Karpas-422 (cell line): Measurements from ENCODE around the gene WIPF3. TPM values are rescaled to one million over a fixed set of nuclear protein-coding genes. Genes with fewer than 3 reads are reported as not detected.

ENCODE experiments used
- DNase-seq: peaks from one replicate; pipeline ENCODE4 v3.0.0-alpha.2; 2015
- H2AFZ ChIP-seq: fragments of 200-600 bp; sonication (generic); 2 replicates; pipeline ENCODE4 v1.6.1; 2014; ENCODE audit warnings: antibody characterized with exemption, low read length, mixed read lengths
- H3K27ac ChIP-seq: fragments of 200-600 bp; sonication (generic); 2 replicates; pipeline ENCODE4 v1.5.1; 2014; ENCODE audit warnings: mild to moderate bottlenecking, low read length, moderate library complexity
- H3K27me3 ChIP-seq: fragments of 200-600 bp; sonication (generic); 2 replicates; pipeline ENCODE4 v1.6.1; 2014; ENCODE audit warnings: low read length, mixed read lengths
- H3K36me3 ChIP-seq: fragments of 200-600 bp; sonication (generic); 2 replicates; pipeline ENCODE4 v1.6.1; 2014; ENCODE audit warnings: low read length, mixed read lengths; ENCODE audit not compliant: insufficient read depth
- H3K4me1 ChIP-seq: fragments of 200-600 bp; sonication (generic); 2 replicates; pipeline ENCODE4 v1.6.1; 2014; ENCODE audit warnings: mild to moderate bottlenecking, low read length, mixed read lengths
- H3K4me2 ChIP-seq: fragments of 200-600 bp; sonication (generic); 2 replicates; pipeline ENCODE4 v1.6.1; 2014; ENCODE audit warnings: low read length, low read depth, mild to moderate bottlenecking; ENCODE audit not compliant: poor library complexity, severe bottlenecking
- H3K4me3 ChIP-seq: fragments of 200-600 bp; sonication (generic); 2 replicates; pipeline ENCODE4 v1.5.1; 2014; ENCODE audit warnings: mild to moderate bottlenecking, antibody characterized with exemption, low read length, mixed read lengths
- H3K79me2 ChIP-seq: fragments of 200-600 bp; sonication (generic); 2 replicates; pipeline ENCODE4 v1.6.1; 2014; ENCODE audit warnings: mild to moderate bottlenecking, low read length, mixed read lengths
- H3K9ac ChIP-seq: fragments of 200-600 bp; sonication (generic); 2 replicates; pipeline ENCODE4 v1.6.0; 2014; ENCODE audit warnings: low read length
- H3K9me2 ChIP-seq: fragments of 200-600 bp; sonication (generic), shearing (Covaris generic); replicated peaks from 2 replicates; pipeline ENCODE4 v1.6.0; 2014; ENCODE audit warnings: mild to moderate bottlenecking, low read length, moderate library complexity; ENCODE audit not compliant: insufficient read depth
- H3K9me3 ChIP-seq: fragments of 300-700, 200-600 bp; sonication (generic); 2 replicates; pipeline ENCODE4 v1.6.1; 2014; ENCODE audit warnings: low read length, mixed read lengths
- H4K20me1 ChIP-seq: fragments of 200-600 bp; sonication (generic); 2 replicates; pipeline ENCODE4 v1.6.1; 2014; ENCODE audit warnings: mild to moderate bottlenecking, antibody characterized with exemption, low read length, low read depth; ENCODE audit not compliant: insufficient read depth
- total RNA-seq: library from RNA; depleted of rRNA; stranded (reverse); fragments of >200 nt; shearing (Covaris generic); gene quantifications from 2 replicates; pipeline ENCODE4 v1.2.3, GENCODE V29; 2014; ENCODE audit warnings: low replicate concordance

Gene WIPF3
- total RNA-seq, 1 experiment from 2014 or later, result not detected

DNA sequence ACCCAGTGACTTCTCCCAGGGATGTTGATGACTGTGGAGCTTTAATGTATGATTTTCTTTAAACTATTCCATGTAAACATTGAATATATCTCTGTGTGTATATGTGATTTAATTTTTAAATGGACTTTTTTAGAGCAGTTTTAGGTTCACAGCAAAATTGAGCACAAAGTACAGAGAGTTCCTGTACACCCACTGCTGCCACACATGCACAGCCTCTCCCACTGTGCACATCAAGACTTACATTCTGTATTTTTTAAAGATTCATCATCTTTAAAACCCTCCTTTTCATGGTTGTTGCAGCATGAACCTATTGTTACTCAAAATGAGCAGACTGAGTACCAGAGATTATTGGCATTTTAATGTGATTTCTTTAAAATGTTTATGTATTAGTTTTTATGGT is 51.3 kb downstream of the WIPF3 start:
- H2AFZ ChIP-seq, result no peak overlapping the region
- no peak for DNase-seq
- no peak overlapping the region for H3K4me2 ChIP-seq
- no peaks in the 10 kb centered on the region for H3K79me2 ChIP-seq
- H3K9me3 ChIP-seq, result no peaks in the 10 kb centered on the region
- H4K20me1 ChIP-seq, result no peaks in the 10 kb centered on the region
- no peak overlapping the region for H3K9ac ChIP-seq
- no peak overlapping the region for H3K4me3 ChIP-seq
- H3K4me1 ChIP-seq, result peaks cover 20% of the 10 kb centered on the region
- no peaks in the 10 kb centered on the region for H3K27me3 ChIP-seq
- no peaks in the 10 kb centered on the region for H3K36me3 ChIP-seq
- no peak overlapping the region for H3K27ac ChIP-seq
- no peaks in the 10 kb centered on the region for H3K9me2 ChIP-seq

DNA sequence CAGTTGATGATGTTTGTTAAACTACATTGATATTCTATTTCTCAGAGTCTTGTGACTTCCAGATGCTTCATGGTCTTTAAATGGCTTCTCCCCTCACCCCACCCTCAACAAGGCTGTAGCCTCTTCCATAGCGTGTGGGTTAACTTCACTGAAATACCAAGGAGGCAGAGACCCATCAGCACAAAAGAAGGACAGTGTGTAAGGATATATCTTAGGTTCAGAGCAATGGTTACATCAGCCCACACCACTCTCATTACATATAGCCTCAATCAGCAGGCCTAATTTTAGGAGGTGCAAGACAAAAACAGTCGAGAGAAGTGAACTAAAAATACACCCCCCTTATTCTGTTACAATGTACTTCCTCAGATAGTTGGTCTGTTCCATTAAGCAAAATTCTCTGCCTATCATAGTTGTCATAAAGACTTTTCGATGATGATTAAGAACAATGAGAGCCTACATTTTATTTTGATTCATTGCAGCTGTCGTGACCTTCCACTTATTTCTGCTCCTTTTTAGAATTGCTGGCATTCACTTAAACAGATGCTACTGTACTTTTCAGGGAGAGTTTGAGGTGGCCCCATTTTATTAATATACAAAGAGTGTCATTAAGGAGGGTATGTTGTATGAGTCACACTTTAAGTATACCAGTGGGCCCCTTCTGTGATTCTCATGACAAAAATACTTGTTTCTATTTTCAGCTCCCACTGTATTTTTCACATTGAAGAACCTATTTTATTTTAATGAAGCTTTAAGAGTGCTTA is 52.1 kb downstream of the WIPF3 start:
- Histone ChIP-seq H3K27ac (no peak overlapping the region; the same call in 1 of the 2 replicates), H3K9me2 (no peaks in the 10 kb centered on the region), H3K79me2 (no peaks in the 10 kb centered on the region), H2AFZ (no peak overlapping the region), H3K9me3 (no peaks in the 10 kb centered on the region), H3K9ac (no peak overlapping the region), H3K36me3 (no peaks in the 10 kb centered on the region), H3K4me3 (no peak overlapping the region), H3K4me1 (peaks cover 20% of the 10 kb centered on the region), H3K4me2 (peak overlapping the region; percentile 19), H3K27me3 (no peaks in the 10 kb centered on the region), H4K20me1 (no peaks in the 10 kb centered on the region)
- DNase-seq, result peak; percentile 69

DNA sequence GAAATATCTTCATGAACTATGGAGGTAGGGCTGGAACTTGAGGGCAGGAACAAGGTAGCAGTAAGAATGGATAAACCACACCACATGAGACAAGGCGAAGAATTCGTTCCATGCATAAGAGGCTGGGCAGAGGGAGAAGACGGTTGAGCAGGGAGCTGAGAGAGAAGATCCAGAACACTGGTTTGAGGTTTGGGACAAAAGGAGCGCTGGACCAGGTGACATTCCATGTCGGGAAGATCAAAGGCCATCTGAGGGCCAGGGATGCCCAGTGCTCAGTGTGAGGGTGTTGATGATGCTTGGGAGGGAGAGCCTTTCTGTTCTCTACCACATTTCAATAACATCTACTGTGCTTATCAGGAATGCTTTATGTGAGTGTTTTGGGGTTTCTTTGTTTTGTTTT is 52.8 kb downstream of the WIPF3 start:
- H3K27me3 ChIP-seq, result no peaks in the 10 kb centered on the region
- no peak overlapping the region for H3K4me3 ChIP-seq
- H3K36me3 ChIP-seq, result no peaks in the 10 kb centered on the region
- peaks cover 20% of the 10 kb centered on the region for H3K4me1 ChIP-seq
- H3K9me3 ChIP-seq, result no peaks in the 10 kb centered on the region
- no peaks in the 10 kb centered on the region for H3K9me2 ChIP-seq
- no peaks in the 10 kb centered on the region for H4K20me1 ChIP-seq
- H3K79me2 ChIP-seq, result no peaks in the 10 kb centered on the region
- no peak overlapping the region for H2AFZ ChIP-seq
- H3K9ac ChIP-seq, result no peak overlapping the region
- no peak for DNase-seq
- peak overlapping the region; percentile 19 for H3K4me2 ChIP-seq
- H3K27ac ChIP-seq, result no peak overlapping the region; the same call in 1 of the 2 replicates

DNA sequence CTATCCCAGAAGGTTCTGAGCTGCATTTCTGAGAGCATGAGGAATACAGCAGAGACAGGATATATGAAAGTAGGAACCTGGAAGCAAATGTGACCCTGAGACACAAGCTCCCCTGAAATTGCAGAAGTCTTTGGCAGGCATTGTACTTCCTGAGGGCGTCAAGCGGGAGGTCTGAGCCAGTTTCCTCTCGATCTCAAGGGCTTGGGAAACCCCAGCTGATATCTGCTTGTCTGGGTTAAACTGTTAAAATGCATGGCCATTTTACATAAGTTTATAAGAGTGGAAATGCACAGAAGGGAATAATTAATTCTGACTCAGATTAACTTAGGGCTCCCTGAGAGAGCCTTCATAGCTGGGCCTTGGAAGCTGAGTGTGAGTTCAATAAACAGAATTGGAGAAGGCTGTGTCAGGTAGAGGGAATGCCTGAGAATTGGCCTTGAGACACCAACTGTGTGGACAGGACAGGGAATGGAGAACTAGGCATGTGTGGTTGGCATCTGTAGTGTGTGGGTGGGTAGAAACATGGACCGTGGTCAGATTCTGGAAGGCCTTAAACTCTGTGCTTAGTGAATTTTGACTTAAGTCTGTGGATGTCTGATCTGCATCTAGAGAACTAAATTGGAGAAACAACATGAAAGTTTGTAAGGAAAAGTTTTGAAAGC is 53.3 kb downstream of the WIPF3 start:
- no peaks in the 10 kb centered on the region for H3K79me2 ChIP-seq
- H3K27ac ChIP-seq, result no peak overlapping the region
- no peak overlapping the region for H3K4me2 ChIP-seq
- no peak overlapping the region for H3K9ac ChIP-seq
- H3K9me2 ChIP-seq, result no peaks in the 10 kb centered on the region
- H3K4me3 ChIP-seq, result no peak overlapping the region
- no peaks in the 10 kb centered on the region for H3K36me3 ChIP-seq
- H2AFZ ChIP-seq, result no peak overlapping the region
- no peaks in the 10 kb centered on the region for H4K20me1 ChIP-seq
- peaks cover 20% of the 10 kb centered on the region for H3K4me1 ChIP-seq
- H3K27me3 ChIP-seq, result no peaks in the 10 kb centered on the region
- no peak for DNase-seq
- H3K9me3 ChIP-seq, result no peaks in the 10 kb centered on the region

DNA sequence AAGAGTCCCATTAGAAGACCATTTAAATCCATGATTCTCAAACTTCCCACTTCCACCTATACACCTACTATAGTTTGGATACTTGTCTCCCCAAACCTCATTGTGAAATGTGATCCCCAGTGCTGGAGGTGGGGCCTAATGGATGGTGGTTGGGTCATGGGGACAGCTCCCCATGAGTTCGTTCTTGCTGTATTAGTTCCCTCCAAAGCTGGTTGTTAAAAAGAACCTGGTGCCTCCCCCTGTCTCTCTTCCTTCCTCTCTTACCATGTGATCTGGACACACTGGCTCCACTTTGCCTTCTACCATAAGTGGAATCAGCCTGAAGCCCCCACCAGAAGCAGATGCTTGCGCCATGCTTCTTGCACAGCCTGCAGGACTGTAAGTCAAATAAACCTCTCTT is 53.9 kb downstream of the WIPF3 start:
- Histone ChIP-seq H3K27ac (no peak overlapping the region), H3K4me3 (no peak overlapping the region), H3K27me3 (no peaks in the 10 kb centered on the region), H3K9me3 (no peaks in the 10 kb centered on the region), H4K20me1 (no peaks in the 10 kb centered on the region), H2AFZ (no peak overlapping the region), H3K9me2 (no peaks in the 10 kb centered on the region), H3K4me1 (peaks cover 20% of the 10 kb centered on the region), H3K79me2 (no peaks in the 10 kb centered on the region), H3K4me2 (no peak overlapping the region), H3K9ac (no peak overlapping the region), H3K36me3 (no peaks in the 10 kb centered on the region)
- DNase-seq, result no peak

DNA sequence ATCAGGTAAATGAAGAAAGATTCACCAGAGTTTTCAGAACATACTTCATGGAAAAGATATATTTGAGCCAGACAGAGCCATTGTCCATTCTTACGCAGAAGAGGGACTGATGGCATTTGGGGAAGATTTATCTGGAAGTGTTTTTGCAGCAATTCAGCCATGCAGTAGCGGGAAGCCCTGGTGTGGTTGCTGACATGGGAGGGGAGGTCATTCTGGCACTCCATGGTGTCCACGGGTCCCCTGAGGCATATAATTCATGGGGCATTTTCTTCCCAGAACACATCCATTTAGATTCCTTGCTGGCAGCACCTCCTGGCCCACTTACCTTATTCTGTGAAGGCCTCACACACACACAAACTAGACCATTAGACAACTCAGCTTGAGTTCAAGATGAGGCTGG is 55.6 kb downstream of the WIPF3 start:
- no peak for DNase-seq
- peaks cover 20% of the 10 kb centered on the region for H3K4me1 ChIP-seq
- H3K9me2 ChIP-seq, result no peaks in the 10 kb centered on the region
- H3K79me2 ChIP-seq, result no peaks in the 10 kb centered on the region
- no peaks in the 10 kb centered on the region for H4K20me1 ChIP-seq
- H3K9ac ChIP-seq, result no peak overlapping the region
- no peaks in the 10 kb centered on the region for H3K36me3 ChIP-seq
- no peaks in the 10 kb centered on the region for H3K27me3 ChIP-seq
- no peak overlapping the region for H3K4me3 ChIP-seq
- no peak overlapping the region for H2AFZ ChIP-seq
- H3K4me2 ChIP-seq, result no peak overlapping the region
- no peaks in the 10 kb centered on the region for H3K9me3 ChIP-seq
- H3K27ac ChIP-seq, result no peak overlapping the region

DNA sequence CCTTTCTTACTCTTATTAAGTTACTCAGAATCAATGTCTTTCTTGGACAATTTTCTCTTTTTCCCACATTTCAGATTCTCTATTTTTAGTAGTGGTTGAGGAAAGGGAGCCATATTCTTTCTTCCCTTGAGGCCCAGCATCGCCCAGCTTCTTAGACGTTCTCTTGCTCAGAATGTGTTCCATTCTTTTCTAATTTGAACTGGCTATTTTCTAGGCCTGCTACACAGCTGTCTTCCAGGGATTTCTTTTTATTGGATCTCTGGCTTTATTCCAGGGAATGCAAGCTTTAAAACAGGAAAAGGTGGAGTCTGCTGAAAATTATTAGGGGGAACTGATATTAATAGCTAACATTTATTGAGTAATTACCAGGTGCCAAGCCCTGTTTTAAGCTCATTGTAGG is 58.3 kb downstream of the WIPF3 start:
- no peaks in the 10 kb centered on the region for H3K79me2 ChIP-seq
- H3K9me2 ChIP-seq, result no peaks in the 10 kb centered on the region
- H3K27ac ChIP-seq, result no peak overlapping the region
- H3K9ac ChIP-seq, result no peak overlapping the region
- DNase-seq, result no peak
- H2AFZ ChIP-seq, result no peak overlapping the region
- no peaks in the 10 kb centered on the region for H3K9me3 ChIP-seq
- no peak overlapping the region for H3K4me2 ChIP-seq
- no peak overlapping the region for H3K4me3 ChIP-seq
- no peaks in the 10 kb centered on the region for H4K20me1 ChIP-seq
- no peaks in the 10 kb centered on the region for H3K27me3 ChIP-seq
- no peaks in the 10 kb centered on the region for H3K36me3 ChIP-seq
- peaks cover 1% of the 10 kb centered on the region; the same call in 1 of the 2 replicates for H3K4me1 ChIP-seq

DNA sequence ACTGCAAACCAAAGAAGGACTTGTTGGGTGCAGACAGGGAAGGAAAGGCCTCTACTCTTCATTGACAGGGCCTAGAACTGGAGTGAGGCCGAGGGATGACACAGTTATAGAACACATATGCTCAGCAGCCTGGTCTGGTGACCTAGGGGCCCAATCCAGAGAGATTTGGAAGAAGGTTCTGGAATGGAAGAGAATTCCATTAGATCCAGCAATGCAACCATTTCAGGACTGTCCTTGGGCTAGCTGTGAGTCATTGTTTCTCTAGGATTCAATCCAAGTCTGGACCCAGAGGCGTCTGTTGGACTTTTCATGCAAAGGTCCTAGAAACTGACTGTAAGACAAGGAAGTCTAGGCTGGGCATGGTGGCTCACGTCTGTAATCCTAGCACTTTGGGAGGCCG is 59.2 kb downstream of the WIPF3 start:
- no peaks in the 10 kb centered on the region for H4K20me1 ChIP-seq
- no peaks in the 10 kb centered on the region for H3K9me2 ChIP-seq
- no peaks in the 10 kb centered on the region for H3K36me3 ChIP-seq
- H3K79me2 ChIP-seq, result no peaks in the 10 kb centered on the region
- H3K9ac ChIP-seq, result no peak overlapping the region
- no peak overlapping the region for H3K27ac ChIP-seq
- H3K4me3 ChIP-seq, result no peak overlapping the region
- H3K9me3 ChIP-seq, result no peaks in the 10 kb centered on the region
- H3K4me2 ChIP-seq, result no peak overlapping the region
- no peak overlapping the region for H2AFZ ChIP-seq
- no peaks in the 10 kb centered on the region for H3K4me1 ChIP-seq
- no peak for DNase-seq
- no peaks in the 10 kb centered on the region for H3K27me3 ChIP-seq
